SK-N-SH (cell line): ENCODE measurements around the gene WDR26. TPM values are rescaled to one million over a fixed set of nuclear protein-coding genes. Genes with fewer than 3 reads are reported as not detected.

Source experiments
- CTCF ChIA-PET: fragments of 300-600, 350-600 bp; formaldehyde crosslinking; extraction: SDS; loops from one replicate; lab custom pipeline; 2021; lab: Yijun Ruan, JAX
- POLR2A ChIA-PET: fragments of 350-600 bp; sonication (Branson Sonifier 250); formaldehyde crosslinking; extraction: SDS; loops from one replicate; lab custom pipeline; 2020; ENCODE audit warnings: antibody characterized with exemption, inconsistent platforms; lab: Yijun Ruan, JAX
- DNase-seq: peaks from one replicate; pipeline ENCODE4 v3.0.0; 2012
- H2AFZ ChIP-seq: fragments of 200-600 bp; sonication (generic); 2 replicates; pipeline ENCODE4 v1.8.1; 2016; ENCODE audit warnings: antibody characterized with exemption, mild to moderate bottlenecking, low read depth
- H3F3A ChIP-seq: fragments of 200-600 bp; sonication (generic); replicated peaks from 2 replicates; pipeline ENCODE3; 2016; ENCODE audit warnings: antibody characterized with exemption, mild to moderate bottlenecking; ENCODE audit not compliant: insufficient read depth
- H3K27ac ChIP-seq, 2 experiments: fragments of 200-500 bp in 1 of 2; fragments of 200-600 bp in 1 of 2; sonication (Bioruptor generic) in 1 of 2; sonication (generic), shearing (Covaris generic) in 1 of 2; 2 replicates each; pipeline versions ENCODE4 v1.5.1 to v1.6.1; 2014 to 2016; ENCODE audit warnings: low read depth in 2 of 2, inconsistent platforms in 1 of 2, low read length in 1 of 2, mild to moderate bottlenecking in 1 of 2, mixed read lengths in 1 of 2
- H3K27me3 ChIP-seq: fragments of 200-600 bp; sonication (generic), shearing (Covaris generic); 2 replicates; pipeline ENCODE4 v1.6.1; 2016; ENCODE audit warnings: mixed run types; ENCODE audit not compliant: insufficient read depth
- H3K36me3 ChIP-seq, 2 experiments: fragments of 200-500 bp in 1 of 2; fragments of 200-600 bp in 1 of 2; sonication (Bioruptor generic) in 1 of 2; sonication (generic) in 1 of 2; replicated peaks in 1 of 2; 2 replicates each; pipeline versions ENCODE3 to v1.5.1; 2014 to 2016; ENCODE audit warnings: low read length in 1 of 2, mild to moderate bottlenecking in 1 of 2; ENCODE audit not compliant: insufficient read depth in 2 of 2, control insufficient read depth in 1 of 2
- H3K4me1 ChIP-seq, 2 experiments: fragments of 200-500 bp in 1 of 2; fragments of 200-600 bp in 1 of 2; sonication (Bioruptor generic) in 1 of 2; sonication (generic), shearing (Covaris generic) in 1 of 2; 2 replicates each; pipeline versions ENCODE4 v1.5.1 to v1.6.1; 2014 to 2016; ENCODE audit warnings: low read depth in 1 of 2, low read length in 1 of 2, mixed run types in 1 of 2; ENCODE audit not compliant: insufficient read depth in 2 of 2, control insufficient read depth in 1 of 2
- H3K4me2 ChIP-seq: fragments of 200-600 bp; sonication (generic), shearing (Covaris generic); 2 replicates; pipeline ENCODE4 v1.6.1; 2017; ENCODE audit warnings: mixed run types
- H3K4me3 ChIP-seq, 2 experiments: fragments of 200-500 bp in 1 of 2; fragments of 200-600 bp in 1 of 2; sonication (Bioruptor generic) in 1 of 2; sonication (generic), shearing (Covaris generic) in 1 of 2; 2 replicates each; pipeline versions ENCODE4 v1.5.1 to v1.8.1; 2014 to 2016; ENCODE audit warnings: low read depth in 2 of 2, inconsistent platforms in 1 of 2, low read length in 1 of 2, mild to moderate bottlenecking in 1 of 2, mixed read lengths in 1 of 2, moderate library complexity in 1 of 2
- H3K79me2 ChIP-seq: fragments of 200-600 bp; sonication (generic); 2 replicates; pipeline ENCODE4 v1.8.1; 2017; ENCODE audit warnings: mild to moderate bottlenecking; ENCODE audit not compliant: insufficient read depth
- H3K9ac ChIP-seq: fragments of 200-600 bp; sonication (generic); 2 replicates; pipeline ENCODE4 v1.6.1; 2017; ENCODE audit warnings: mixed run types
- H3K9me2 ChIP-seq: fragments of 200-600 bp; sonication (generic); 2 replicates; pipeline ENCODE4 v1.6.1; 2017; ENCODE audit warnings: mixed run types
- H3K9me3 ChIP-seq: fragments of 200-600 bp; sonication (generic); 2 replicates; pipeline ENCODE4 v1.6.1; 2017; ENCODE audit warnings: mixed run types, mild to moderate bottlenecking, moderate library complexity
- H4K20me1 ChIP-seq: fragments of 200-600 bp; sonication (generic); 2 replicates; pipeline ENCODE4 v1.6.1; 2017; ENCODE audit warnings: mild to moderate bottlenecking, mixed run types; ENCODE audit not compliant: insufficient read depth
- ELF1 ChIP-seq: IDR thresholded peaks from 2 replicates; pipeline ENCODE4 v1.4.0; 2012
- GABPA ChIP-seq: IDR thresholded peaks from 2 replicates; pipeline ENCODE4 v1.4.0; 2012; ENCODE audit warnings: low read depth, mild to moderate bottlenecking
- GATA2 ChIP-seq: sonication (generic); formaldehyde crosslinking; IDR thresholded peaks from 2 replicates; pipeline ENCODE4 v1.5.0; 2020; ENCODE audit warnings: mild to moderate bottlenecking, missing genetic modification reagents
- IRF3 ChIP-seq: fragments of 150-350 bp; IDR thresholded peaks from 2 replicates; pipeline ENCODE4 v1.6.1; 2016; ENCODE audit warnings: mild to moderate bottlenecking, low read depth, low read length
- JUND ChIP-seq: IDR thresholded peaks from 2 replicates; pipeline ENCODE4 v1.4.0; 2012
- NRF1 ChIP-seq: IDR thresholded peaks from 2 replicates; pipeline ENCODE4 v1.6.1; 2012; ENCODE audit warnings: low read depth, mild to moderate bottlenecking, low read length
- PBX3 ChIP-seq: IDR thresholded peaks from 2 replicates; pipeline ENCODE4; 2012
- POLR2AphosphoS5 ChIP-seq: IDR thresholded peaks from 2 replicates; pipeline ENCODE4 v1.6.1; 2012; ENCODE audit warnings: low read depth, low read length
- RAD21 ChIP-seq: IDR thresholded peaks from 2 replicates; pipeline ENCODE4 v1.6.1; 2012; ENCODE audit warnings: mild to moderate bottlenecking, low read length
- TCF12 ChIP-seq: IDR thresholded peaks from 2 replicates; pipeline ENCODE4 v1.4.0; 2012
- TEAD4 ChIP-seq: IDR thresholded peaks from 2 replicates; pipeline ENCODE4 v1.4.0; 2012; ENCODE audit warnings: mild to moderate bottlenecking, borderline replicate concordance; ENCODE audit not compliant: insufficient read depth
- WGBS: methylation state at CpG from one replicate; pipeline ENCODE4 v1.1.6; 2017; ENCODE audit warnings: low lambda C conversion rate; 5-methylcytosine and 5-hydroxymethylcytosine counted together
- polyA plus RNA-seq, 3 experiments: library from polyadenylated mRNA; depleted of rRNA; stranded (reverse); fragments of >200 nt; gene quantifications; 2 replicates each; pipeline ENCODE4 v1.2.3, GENCODE V29; 2012

WDR26 gene
- polyA plus RNA-seq, 1 of the 3 experiments (the other 2 are of a cell fraction): 21.2 TPM

GRCh38 chr1:224404916-224405603 lies 29.5 kb downstream of the WDR26 start:
- Histone ChIP-seq H3K9me2 (no peaks in the 10 kb centered on the region), H3K79me2 (peaks cover 32% of the 10 kb centered on the region), H3K4me2 (no peak overlapping the region), H4K20me1 (no peaks in the 10 kb centered on the region), H3K36me3 (peaks cover 83 to 85% of the 10 kb centered on the region in 2 experiments), H3K4me3 (no peak overlapping the region), H3K27ac (no peak overlapping the region), H3F3A (peaks cover 4% of the 10 kb centered on the region), H3K9ac (no peak overlapping the region), H2AFZ (no peak overlapping the region), H3K4me1 (peaks cover 0 to 3% of the 10 kb centered on the region in 2 experiments; a peak in 1 of 4 replicates), H3K9me3 (no peaks in the 10 kb centered on the region), H3K27me3 (no peaks in the 10 kb centered on the region)
- ChIA-PET POLR2A (no interaction called here), CTCF (interaction anchor here (0.6 to 0.9 kb wide), 2 partner anchors 10 to 31 kb away, joined by 3 read pairs; no protein-coding TSS in a partner anchor)
- TF ChIP-seq PBX3: no peak
- WGBS: 87% methylated on average over 3 of the region's 3 CpGs
- DNase-seq: no peak

GRCh38 chr1:224402472-224403036 lies 32.0 kb downstream of the WDR26 start:
- no peak for DNase-seq
- WGBS: 98% methylated on average over 1 of the region's 1 CpG
- H3K4me3 ChIP-seq: no peak overlapping the region
- no peaks in the 10 kb centered on the region for H3K9me2 ChIP-seq
- H3K9ac ChIP-seq: no peak overlapping the region
- peaks cover 87% of the 10 kb centered on the region in 2 experiments for H3K36me3 ChIP-seq
- no peak overlapping the region for H3K4me2 ChIP-seq
- H2AFZ ChIP-seq: no peak overlapping the region
- POLR2A ChIA-PET: no interaction called here
- H3K79me2 ChIP-seq: peaks cover 20% of the 10 kb centered on the region
- TF ChIP-seq RAD21 (no peak), GABPA (no peak), TCF12 (no peak), GATA2 (no peak), POLR2AphosphoS5 (no peak), IRF3 (no peak), TEAD4 (no peak), JUND (no peak), NRF1 (no peak), ELF1 (no peak)
- TF ChIP-seq, all 33 proteins: peak for 0
- Histone ChIP-seq H3K27ac (no peak overlapping the region), H4K20me1 (no peaks in the 10 kb centered on the region), H3K4me1 (no peaks in the 10 kb centered on the region; a peak in 1 of 4 replicates), H3F3A (peaks cover 4% of the 10 kb centered on the region), H3K9me3 (no peaks in the 10 kb centered on the region), H3K27me3 (no peaks in the 10 kb centered on the region)
- CTCF ChIA-PET: no interaction called here
